Upper lobe of left lung (tissue), 6 donors: ENCODE measurements around the gene GTF3C5. TPM values are rescaled to one million over a fixed set of nuclear protein-coding genes. Genes with fewer than 3 reads are reported as not detected.
"Not testable (repeated sequence)": the region's sequence is repeated elsewhere in the genome, so short reads cannot be mapped to it uniquely, and the experiment has no call there.

Source experiments
- ATAC-seq, 2 donors: fragments of 200-7000 bp; cut with Tn5 transposase; one replicate each; pipeline ENCODE4 v1.9.1; 2022; ENCODE audit warnings: mild to moderate bottlenecking in 2 of 2, moderate library complexity in 2 of 2; ENCODE audit not compliant: low FRiP score in 2 of 2
- DNase-seq, 2 donors: peaks; one replicate each; pipeline ENCODE4 v3.0.0-alpha.2; 2019 to 2020
- H3K27ac ChIP-seq, 4 donors: fragments of 200-600 bp; sonication (generic); one replicate each; pipeline ENCODE4 v1.5.1; 2016 to 2019
- H3K27me3 ChIP-seq, 4 donors: fragments of 200-600 bp; sonication (generic); one replicate each; pipeline ENCODE4 v1.5.1; 2017 to 2019
- H3K36me3 ChIP-seq, 4 donors: fragments of 200-600 bp; sonication (generic); one replicate each; pipeline ENCODE4 v1.5.1; 2016 to 2019
- H3K4me1 ChIP-seq, 4 donors: fragments of 200-600 bp; sonication (generic); one replicate each; pipeline ENCODE4 v1.5.1; 2018 to 2019
- H3K4me3 ChIP-seq, 4 donors: fragments of 200-600 bp; sonication (generic); one replicate each; pipeline ENCODE4 v1.5.1; 2017 to 2019; ENCODE audit warnings: mild to moderate bottlenecking in 2 of 4, moderate library complexity in 1 of 4
- H3K9me3 ChIP-seq, 4 donors: fragments of 200-600 bp; sonication (generic); one replicate each; pipeline ENCODE4 v1.5.1; 2018 to 2019
- CTCF ChIP-seq, 6 experiments: fragments of 450-650 bp in 4 of 6; fragments of 200-600 bp in 2 of 6; sonication (generic) in 2 of 6; IDR thresholded peaks; one replicate each; pipeline ENCODE4 v1.5.1; 2016 to 2019; ENCODE audit warnings: antibody characterized with exemption in 6 of 6
- EP300 ChIP-seq, 4 donors: sonication (generic); formaldehyde crosslinking; IDR thresholded peaks; one replicate each; pipeline ENCODE4 v1.5.1; 2017; ENCODE audit warnings: antibody characterized with exemption in 4 of 4, control low read depth in 2 of 4
- POLR2A ChIP-seq, 4 donors: fragments of 450-650 bp; IDR thresholded peaks; one replicate each; pipeline ENCODE4 v1.5.1; 2016 to 2017; ENCODE audit warnings: antibody characterized with exemption in 4 of 4, mild to moderate bottlenecking in 2 of 4
- POLR2AphosphoS5 ChIP-seq, 2 donors: sonication (generic); formaldehyde crosslinking; IDR thresholded peaks; one replicate each; pipeline ENCODE4 v1.5.1; 2017; ENCODE audit warnings: antibody characterized with exemption in 2 of 2
- WGBS, 2 donors: methylation state at CpG; one replicate each; pipeline ENCODE4 v1.1.5; 2017 to 2018; 5-methylcytosine and 5-hydroxymethylcytosine counted together
- total RNA-seq, 6 donors: library from RNA; depleted of rRNA in 4 of 6; stranded (reverse); fragments of >200 nt in 4 of 6; gene quantifications; one replicate each; pipeline versions ENCODE4 v1.1.0 to v1.2.1, GENCODE V29; 2016 to 2021
- donor health status: DM: no; HTN: no; CAD: no; lungs with moderate emphysema.
- donor health status: DM: no; HTN: yes; CAD: no; lungs with severe emphysema.

GTF3C5 gene
- total RNA-seq, 6 donors from 2014 or later = 40.9 to 133 (median 49.7) TPM

GRCh38 chr9:132995879-132996278, 34.9 kb upstream of the GTF3C5 start:
- 79 to 90% methylated on average over 8 of the region's 8 CpGs for whole genome bisulfite sequencing, 2 donors
- H3K4me3 ChIP-seq = no peak overlapping the region

GRCh38 chr9:132996526-132996925, 34.3 kb upstream of the GTF3C5 start:
- no peak overlapping the region for H3K4me3 ChIP-seq
- H3K27ac ChIP-seq = no peak overlapping the region
- H3K36me3 ChIP-seq = no peaks in the 10 kb centered on the region
- no peak for ATAC-seq
- TF ChIP-seq POLR2AphosphoS5 (IDR thresholded peaks at IDR 0.05) (no peak), POLR2A (IDR thresholded peaks at IDR 0.05) (no peak), EP300 (IDR thresholded peaks at IDR 0.05) (no peak)
- WGBS, 2 donors = 68 to 73% methylated on average over 13 of the region's 13 CpGs
- H3K4me1 ChIP-seq = peaks cover 0 to 4% (median 2%) of the 10 kb centered on the region in 4 donors
- no peaks in the 10 kb centered on the region for H3K27me3 ChIP-seq
- DNase-seq = peak in 1 of 2 donors; percentile 59
- no peaks in the 10 kb centered on the region for H3K9me3 ChIP-seq

More at GRCh38 chr9:132995879-132996278, 34.9 kb upstream of the GTF3C5 start:
- no peaks in the 10 kb centered on the region for H3K27me3 ChIP-seq
- no peaks in the 10 kb centered on the region for H3K36me3 ChIP-seq
- peak in 1 of 2 donors; percentile 22 for DNase-seq
- no peaks in the 10 kb centered on the region for H3K9me3 ChIP-seq
- H3K27ac ChIP-seq = no peak overlapping the region
- H3K4me1 ChIP-seq = peaks cover 0 to 4% (median 2%) of the 10 kb centered on the region in 4 donors
- ATAC-seq = no peak
- TF ChIP-seq POLR2AphosphoS5 (IDR thresholded peaks at IDR 0.05) = no peak
- no peak for TF ChIP-seq POLR2A (IDR thresholded peaks at IDR 0.05)
- no peak for TF ChIP-seq CTCF (IDR thresholded peaks at IDR 0.05)
- TF ChIP-seq EP300 (IDR thresholded peaks at IDR 0.05) = no peak

GRCh38 chr9:132997591-132997990, 33.2 kb upstream of the GTF3C5 start:
- no peak for TF ChIP-seq EP300 (IDR thresholded peaks at IDR 0.05)
- no peak for TF ChIP-seq POLR2A (IDR thresholded peaks at IDR 0.05)
- H3K36me3 ChIP-seq = no peaks in the 10 kb centered on the region
- no peak overlapping the region for H3K27ac ChIP-seq
- ATAC-seq (no peak), DNase-seq (no peak)
- H3K9me3 ChIP-seq = no peaks in the 10 kb centered on the region
- H3K4me3 ChIP-seq = no peak overlapping the region
- peaks cover 0 to 4% (median 2%) of the 10 kb centered on the region in 4 donors for H3K4me1 ChIP-seq
- H3K27me3 ChIP-seq = no peaks in the 10 kb centered on the region
- WGBS, 2 donors = 51% methylated on average over 4 of the region's 4 CpGs

- H3K4me3 ChIP-seq, ATAC-seq, H3K27ac ChIP-seq, DNase-seq, H3K9me3 ChIP-seq, H3K27me3 ChIP-seq, H3K4me1 ChIP-seq, H3K36me3 ChIP-seq: not testable (repeated sequence)
- 81 to 82% methylated on average over 4 of the region's 4 CpGs for WGBS, 2 donors
Measured at GRCh38 chr9:132998221-132998620, 32.6 kb upstream of the GTF3C5 start.

GRCh38 chr9:132998831-132999635, 31.8 kb upstream of the GTF3C5 start:
- no peaks in the 10 kb centered on the region for H3K9me3 ChIP-seq
- H3K27ac ChIP-seq = no peak overlapping the region
- ATAC-seq (no peak), DNase-seq (peak in 1 of 2 donors; percentile 58)
- TF ChIP-seq CTCF (IDR thresholded peaks at IDR 0.05) (no peak), EP300 (IDR thresholded peaks at IDR 0.05) (no peak)
- H3K4me3 ChIP-seq = no peak overlapping the region
- no peaks in the 10 kb centered on the region for H3K36me3 ChIP-seq
- peaks cover 0 to 4% (median 2%) of the 10 kb centered on the region in 4 donors for H3K4me1 ChIP-seq
- no peaks in the 10 kb centered on the region for H3K27me3 ChIP-seq
- WGBS, 2 donors = 70 to 72% methylated on average over 16 to 17 of the region's 18 CpGs

- 41 to 52% methylated on average over 6 to 13 of the region's 13 CpGs for WGBS, 2 donors
- no peaks in the 10 kb centered on the region for H3K9me3 ChIP-seq
- no peaks in the 10 kb centered on the region for H3K36me3 ChIP-seq
- ATAC-seq (no peak), DNase-seq (no peak)
- H3K4me1 ChIP-seq = no peaks in the 10 kb centered on the region
- H3K4me3 ChIP-seq = no peak overlapping the region
- TF ChIP-seq EP300 (IDR thresholded peaks at IDR 0.05) = no peak
- TF ChIP-seq POLR2AphosphoS5 (IDR thresholded peaks at IDR 0.05) = no peak
- no peak for TF ChIP-seq CTCF (IDR thresholded peaks at IDR 0.05)
- TF ChIP-seq POLR2A (IDR thresholded peaks at IDR 0.05) = no peak
- H3K27ac ChIP-seq = no peak overlapping the region
- no peaks in the 10 kb centered on the region for H3K27me3 ChIP-seq
Measured at GRCh38 chr9:133002147-133003070, 28.4 kb upstream of the GTF3C5 start.
